Psoas muscle (tissue), 8 donors: Measurements from ENCODE around the gene TTC27. TPM values are rescaled to one million over a fixed set of nuclear protein-coding genes. Genes with fewer than 3 reads are reported as not detected.

ENCODE experiments used
- ATAC-seq, 4 donors: fragments of 200-7000 bp; cut with Tn5 transposase; one replicate each; pipeline ENCODE4 v1.9.1; 2020; ENCODE audit warnings: moderate library complexity in 3 of 4, mild to moderate bottlenecking in 2 of 4
- DNase-seq, 2 donors: peaks; one replicate each; pipeline ENCODE4 v3.0.0-alpha.2; 2020
- H3K27ac ChIP-seq: fragments of 200-600 bp; one replicate; pipeline ENCODE4 v1.8.0; 2022
- H3K27me3 ChIP-seq, 3 donors: fragments of 200-600 bp in 1 of 3; one replicate each; pipeline versions ENCODE4 v1.6.1 to v1.8.0; 2013 to 2022; ENCODE audit warnings: low read length in 2 of 3, mild to moderate bottlenecking in 2 of 3, moderate library complexity in 1 of 3; ENCODE audit not compliant: insufficient read depth in 3 of 3
- H3K36me3 ChIP-seq, 2 donors: fragments of 200-600 bp in 1 of 2; one replicate each; pipeline versions ENCODE4 v1.6.1 to v1.8.0; 2013 to 2022; ENCODE audit warnings: low read depth in 1 of 2, mild to moderate bottlenecking in 1 of 2, moderate library complexity in 1 of 2; ENCODE audit not compliant: insufficient read depth in 1 of 2
- H3K4me1 ChIP-seq: fragments of 200-600 bp; one replicate; pipeline ENCODE4 v1.8.0; 2022
- H3K4me3 ChIP-seq: fragments of 200-600 bp; one replicate; pipeline ENCODE4 v1.8.0; 2022; ENCODE audit warnings: mild to moderate bottlenecking
- H3K9me3 ChIP-seq: fragments of 200-600 bp; one replicate; pipeline ENCODE4 v1.8.0; 2022
- WGBS, 3 donors: extraction: QIAGEN DNeasy Blood & Tissue Kit; methylation state at CpG; one replicate each; pipeline versions ENCODE4 v1.1.6 to v1.1.7; 2013; 5-methylcytosine and 5-hydroxymethylcytosine counted together
- intact Hi-C, 2 donors: fragments of 100-400 bp; cut with DNase I; formaldehyde crosslinking; loops; one replicate each; pipeline versions ENCODE4 v1.11.0 to v1.14.2; 2022
- polyA plus RNA-seq, 3 donors: library from polyadenylated mRNA; stranded (reverse); fragments of 200-250 nt; gene quantifications; one replicate each; pipeline ENCODE4 v1.2.3, GENCODE V29; 2013
- total RNA-seq, 4 donors: library from RNA; stranded (reverse); fragmentation: NEBNext Ultra II Directional in 2 of 4; extraction: Animal tissue kit (Norgen Biotek cat#: 25700) in 2 of 4; gene quantifications; one replicate each; pipeline versions ENCODE4 v1.2.1 to v1.2.4, GENCODE V29; 2021 to 2023
- TF ChIP-seq, protein P1 (sequence below): fragments of 200-600 bp; IDR thresholded peaks from one replicate; pipeline ENCODE4 v1.8.0; 2022; ENCODE audit warnings: antibody characterized with exemption
- donor health status: healthy with polysubstance abuse.
- donor health status: DM: no; HTN: no; CAD: no; lungs with moderate emphysema.
- donor health status: Bipolar disorder and iron deficiency.
- donor health status: healthy.
- donor health status: DM: yes; HTN: yes; CAD: no.
- donor health status: DM: no; HTN: no; CAD: no.
- donor health status: DM: no; HTN: no; CAD: no.
- donor health status: DM: yes; HTN: yes; CAD: no.

Gene TTC27
- total and polyA plus RNA-seq, 7 donors = 8.7 to 15.4 (median 12.2) TPM

DNA sequence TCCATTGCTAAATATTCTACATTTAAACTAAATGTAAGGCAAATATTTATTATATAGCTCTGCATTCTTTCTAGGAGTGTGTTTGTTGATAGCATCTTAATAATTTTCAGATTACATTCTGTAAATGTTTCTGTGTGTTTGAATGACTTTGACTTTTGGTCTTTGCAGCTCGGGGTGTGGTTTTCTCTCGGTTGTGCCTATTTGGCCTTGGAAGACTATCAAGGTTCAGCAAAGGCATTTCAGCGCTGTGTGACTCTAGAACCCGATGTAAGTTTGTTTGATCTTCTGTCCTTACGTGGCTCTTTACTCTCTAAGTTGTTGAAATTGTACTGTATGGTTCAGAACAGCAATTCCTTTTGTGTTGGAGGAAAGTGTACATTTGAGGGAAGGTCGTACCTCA is 149.9 kb downstream of the TTC27 start:
- no peak for ATAC-seq
- intact Hi-C loops = loop anchor here in 1 of 2 donors (10.0 kb wide), 1 partner anchor 497 kb away; no protein-coding TSS in a partner anchor
- DNase-seq = no peak
- no peaks in the 10 kb centered on the region for H3K4me1 ChIP-seq
- H3K27ac ChIP-seq = no peak overlapping the region
- H3K36me3 ChIP-seq = peaks cover 0 to 21% of the 10 kb centered on the region in 2 donors
- H3K4me3 ChIP-seq = no peak overlapping the region
- H3K27me3 ChIP-seq = no peaks in the 10 kb centered on the region
- WGBS, 3 donors = 69 to 73% (median 73%) methylated on average over 6 of the region's 6 CpGs
- TF ChIP-seq, protein P1, sequence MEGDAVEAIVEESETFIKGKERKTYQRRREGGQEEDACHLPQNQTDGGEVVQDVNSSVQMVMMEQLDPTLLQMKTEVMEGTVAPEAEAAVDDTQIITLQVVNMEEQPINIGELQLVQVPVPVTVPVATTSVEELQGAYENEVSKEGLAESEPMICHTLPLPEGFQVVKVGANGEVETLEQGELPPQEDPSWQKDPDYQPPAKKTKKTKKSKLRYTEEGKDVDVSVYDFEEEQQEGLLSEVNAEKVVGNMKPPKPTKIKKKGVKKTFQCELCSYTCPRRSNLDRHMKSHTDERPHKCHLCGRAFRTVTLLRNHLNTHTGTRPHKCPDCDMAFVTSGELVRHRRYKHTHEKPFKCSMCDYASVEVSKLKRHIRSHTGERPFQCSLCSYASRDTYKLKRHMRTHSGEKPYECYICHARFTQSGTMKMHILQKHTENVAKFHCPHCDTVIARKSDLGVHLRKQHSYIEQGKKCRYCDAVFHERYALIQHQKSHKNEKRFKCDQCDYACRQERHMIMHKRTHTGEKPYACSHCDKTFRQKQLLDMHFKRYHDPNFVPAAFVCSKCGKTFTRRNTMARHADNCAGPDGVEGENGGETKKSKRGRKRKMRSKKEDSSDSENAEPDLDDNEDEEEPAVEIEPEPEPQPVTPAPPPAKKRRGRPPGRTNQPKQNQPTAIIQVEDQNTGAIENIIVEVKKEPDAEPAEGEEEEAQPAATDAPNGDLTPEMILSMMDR = no peak
- peaks cover 7% of the 10 kb centered on the region for H3K9me3 ChIP-seq

DNA sequence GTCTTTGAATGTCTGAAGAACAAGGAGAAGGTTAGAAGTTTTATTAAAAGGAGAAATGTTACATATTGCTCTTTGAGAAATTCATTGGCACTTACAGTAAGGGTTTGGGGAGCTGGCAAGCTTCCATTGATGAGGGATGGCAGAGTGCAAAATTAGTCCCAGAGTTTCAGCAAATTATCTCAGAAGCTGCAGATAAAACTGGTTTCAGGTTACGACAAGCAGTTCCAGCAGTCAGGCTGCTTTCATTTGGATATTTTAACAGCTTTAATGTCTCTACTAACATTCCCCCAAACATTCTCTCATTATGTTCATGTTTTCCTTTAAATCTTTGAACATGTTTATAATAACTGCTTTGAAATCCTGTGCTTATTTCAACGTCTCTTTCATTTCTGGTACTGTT is 153.1 kb downstream of the TTC27 start:
- Histone ChIP-seq H3K4me1 (peaks cover 20% of the 10 kb centered on the region), H3K4me3 (no peak overlapping the region), H3K9me3 (peaks cover 7% of the 10 kb centered on the region), H3K27ac (no peak overlapping the region), H3K36me3 (peaks cover 0 to 21% of the 10 kb centered on the region in 2 donors), H3K27me3 (no peaks in the 10 kb centered on the region)
- intact Hi-C loops = no loop called here
- WGBS, 3 donors = 97 to 98% (median 97%) methylated on average over 2 of the region's 2 CpGs
- ATAC-seq (no peak), DNase-seq (no peak)
- TF ChIP-seq, protein P1 = no peak

DNA sequence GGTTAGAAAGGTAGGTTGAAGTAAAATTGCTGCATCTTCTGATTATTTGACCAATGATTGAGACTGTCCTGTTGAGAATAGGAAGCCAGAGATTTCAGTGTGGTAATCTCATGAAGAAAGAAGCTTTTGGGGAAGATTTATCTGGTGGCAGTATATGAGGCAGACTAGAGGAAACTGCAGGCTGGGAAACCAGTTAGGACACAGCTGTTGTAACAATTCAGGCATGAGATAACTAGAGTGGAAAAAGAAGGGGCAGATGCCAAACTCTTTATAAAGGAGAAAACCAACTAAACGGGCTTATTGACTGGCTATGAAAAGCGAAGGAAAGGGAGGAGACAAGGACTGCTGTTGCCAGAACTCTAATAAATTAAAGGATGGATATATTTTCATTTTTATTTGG is 155.6 kb downstream of the TTC27 start:
- H3K27me3 ChIP-seq = no peaks in the 10 kb centered on the region
- peak overlapping the region; percentile 47 for H3K27ac ChIP-seq
- TF ChIP-seq, protein P1 = no peak
- H3K4me3 ChIP-seq = peak overlapping the region; percentile 1
- DNase-seq (no peak), ATAC-seq (peak; percentile 49 to 76 (median 65))
- WGBS, 3 donors = 10 to 13% (median 10%) methylated on average over 2 of the region's 2 CpGs
- intact Hi-C loops = no loop called here
- peaks cover 0 to 12% of the 10 kb centered on the region in 2 donors for H3K36me3 ChIP-seq
- H3K9me3 ChIP-seq = peaks cover 7% of the 10 kb centered on the region
- peaks cover 30% of the 10 kb centered on the region for H3K4me1 ChIP-seq

DNA sequence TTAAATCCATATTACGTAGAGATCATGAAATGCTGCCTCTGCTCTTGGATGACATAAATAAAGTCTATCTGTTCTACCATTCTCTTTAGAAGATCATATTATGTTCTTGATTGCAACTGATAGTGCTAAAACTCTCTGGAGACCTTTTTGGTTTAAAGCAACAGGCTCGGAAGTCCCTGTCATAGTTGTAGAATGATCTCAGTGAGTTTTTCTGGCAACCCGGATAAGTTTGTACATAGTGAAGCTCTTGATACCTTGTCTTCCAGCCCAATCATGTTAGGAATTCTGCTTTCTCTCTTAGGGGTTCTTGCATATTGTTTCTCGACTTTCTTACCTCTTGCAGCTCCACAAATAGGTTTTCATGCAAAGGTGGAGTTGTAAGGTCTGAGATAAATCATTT is 156.1 kb downstream of the TTC27 start:
- H3K27ac ChIP-seq = peak overlapping the region; percentile 47

More for the DNA sequence above, 156.1 kb downstream of the TTC27 start:
- Histone ChIP-seq H3K4me3 (peak overlapping the region; percentile 1), H3K4me1 (peaks cover 30% of the 10 kb centered on the region), H3K9me3 (peaks cover 7% of the 10 kb centered on the region), H3K27me3 (no peaks in the 10 kb centered on the region), H3K36me3 (peaks cover 0 to 11% of the 10 kb centered on the region in 2 donors)
- WGBS, 3 donors = 10 to 18% (median 11%) methylated on average over 4 of the region's 4 CpGs
- ATAC-seq (peak; percentile 63 to 86 (median 75)), DNase-seq (no peak)
- intact Hi-C loops = no loop called here
- TF ChIP-seq, protein P1 = no peak
